HG03066 (cell line): ENCODE results near the gene RNF145.
"Not testable (repeated sequence)": the region's sequence is repeated elsewhere in the genome, so short reads cannot be mapped to it uniquely, and the experiment has no call there.

Experiments used
- ATAC-seq: cut with Tn5 transposase; IDR thresholded peaks from one replicate; pipeline ENCODE4 v1.9.1; 2021; ENCODE audit warnings: low read depth; ENCODE audit not compliant: unreplicated experiment

Gene RNF145

DNA sequence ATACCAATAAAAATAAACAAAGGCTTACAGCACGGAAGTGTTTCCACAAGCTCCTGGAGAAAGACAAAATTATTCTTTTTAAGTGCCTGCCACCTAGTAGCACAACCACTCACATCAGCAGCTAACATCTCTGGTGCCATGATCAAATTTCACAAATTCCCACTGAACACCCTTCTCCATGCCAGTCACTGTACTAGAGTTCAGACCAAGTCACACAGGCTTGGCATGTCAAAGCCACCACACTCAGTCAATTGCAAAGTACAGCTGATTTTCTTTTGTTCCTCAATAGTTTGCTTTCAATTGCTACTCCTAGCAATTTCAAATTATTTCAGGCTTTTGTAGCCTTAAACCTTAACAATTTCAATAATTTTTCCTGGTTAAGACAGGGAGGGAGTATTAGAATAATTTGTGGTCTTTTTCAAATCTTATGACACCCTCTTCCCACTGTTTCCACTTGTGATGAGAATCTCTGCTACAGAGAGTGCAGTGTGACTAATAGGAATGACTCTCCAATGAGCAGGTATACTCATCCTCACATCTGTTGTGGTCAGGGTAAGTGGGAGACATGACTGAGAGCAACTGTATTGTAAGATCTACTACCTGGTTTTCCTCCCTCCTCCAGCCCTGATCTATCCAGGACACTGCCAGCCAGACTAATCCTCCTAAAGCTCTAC, 46.2 kb downstream of the RNF145 start:
- no peak for ATAC-seq

DNA sequence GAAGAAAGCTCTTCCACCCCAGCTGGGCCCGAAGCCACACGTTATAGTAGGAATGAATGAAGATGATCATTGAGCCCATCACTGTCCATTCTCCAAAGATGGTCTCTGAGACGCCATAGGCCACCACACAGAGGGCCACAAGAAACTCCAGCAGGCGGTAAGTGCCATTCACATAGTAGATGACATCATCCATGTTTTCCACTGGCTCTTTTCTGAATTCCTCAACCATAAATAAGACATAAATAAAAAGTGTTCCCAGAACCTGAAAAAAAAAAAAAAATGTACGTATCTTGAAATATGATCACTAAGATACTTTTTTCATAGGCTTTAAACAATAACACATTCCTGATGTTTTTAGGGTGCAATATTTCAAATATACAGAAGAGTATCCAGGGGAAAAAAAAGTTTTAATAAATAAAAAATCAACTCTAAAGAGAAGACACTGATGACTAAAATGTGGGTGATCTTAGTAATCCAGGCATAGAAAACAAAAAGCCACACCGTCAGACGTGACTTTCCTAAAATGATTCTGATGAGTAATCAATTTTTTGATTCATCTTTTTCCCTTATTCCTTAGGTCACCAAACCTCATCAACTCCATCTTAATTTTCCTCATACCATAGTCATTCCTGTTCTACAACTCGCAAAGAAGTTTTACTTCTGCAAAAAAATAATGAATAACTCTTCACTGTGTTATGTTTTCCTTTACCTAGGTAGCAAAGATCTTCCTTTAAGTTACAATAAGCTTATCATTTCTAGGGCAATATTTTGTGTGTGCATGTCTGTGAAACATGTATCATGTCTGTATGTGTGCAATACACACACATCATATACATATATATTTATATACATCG, 47.8 kb downstream of the RNF145 start:
- ATAC-seq, result no peak

DNA sequence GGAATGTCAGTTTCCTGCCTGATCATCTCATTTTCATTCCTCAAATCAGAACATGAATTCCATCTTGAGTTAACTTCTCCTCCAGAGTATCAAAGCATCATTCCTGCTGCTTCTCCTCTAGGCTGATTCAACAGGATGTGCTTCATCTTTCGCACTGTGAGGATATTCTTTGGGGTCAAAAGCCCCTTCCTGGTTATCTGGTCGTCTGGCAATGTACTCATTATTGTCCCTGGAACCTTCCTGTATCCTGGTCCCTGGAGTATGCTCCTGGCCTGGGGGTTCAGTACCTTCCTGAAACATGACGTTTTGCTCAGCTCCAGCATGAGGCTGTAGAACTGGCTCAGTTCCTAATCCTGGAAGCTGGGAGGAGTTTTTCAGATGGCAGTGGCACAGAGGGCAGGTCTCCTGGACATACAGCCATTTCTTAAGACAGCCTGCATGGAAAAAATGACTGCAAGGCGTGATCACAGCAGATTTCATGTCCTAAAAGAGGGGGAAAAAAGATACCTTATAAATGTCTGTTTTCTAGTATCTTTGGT, 50.7 kb downstream of the RNF145 start:
- not testable (repeated sequence) for ATAC-seq

DNA sequence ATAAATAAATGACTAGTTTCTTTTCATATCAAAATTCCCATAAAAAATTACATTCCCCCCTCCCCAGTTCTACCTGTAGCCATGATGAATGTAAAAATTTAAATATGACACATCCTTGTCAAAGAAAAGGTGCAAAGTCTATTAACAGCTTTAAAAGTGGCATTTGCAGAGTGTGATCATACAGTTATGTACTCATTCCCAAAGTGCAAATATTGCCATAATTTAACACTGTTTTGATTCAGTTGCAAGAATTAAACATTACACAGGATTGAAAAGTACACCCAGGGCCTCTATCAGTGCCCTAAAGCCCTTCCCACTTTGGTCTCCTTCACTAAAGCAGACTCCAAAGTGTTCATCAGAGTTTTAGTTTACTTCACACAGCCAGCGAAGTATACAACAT, 51.8 kb downstream of the RNF145 start:
- no peak for ATAC-seq

DNA sequence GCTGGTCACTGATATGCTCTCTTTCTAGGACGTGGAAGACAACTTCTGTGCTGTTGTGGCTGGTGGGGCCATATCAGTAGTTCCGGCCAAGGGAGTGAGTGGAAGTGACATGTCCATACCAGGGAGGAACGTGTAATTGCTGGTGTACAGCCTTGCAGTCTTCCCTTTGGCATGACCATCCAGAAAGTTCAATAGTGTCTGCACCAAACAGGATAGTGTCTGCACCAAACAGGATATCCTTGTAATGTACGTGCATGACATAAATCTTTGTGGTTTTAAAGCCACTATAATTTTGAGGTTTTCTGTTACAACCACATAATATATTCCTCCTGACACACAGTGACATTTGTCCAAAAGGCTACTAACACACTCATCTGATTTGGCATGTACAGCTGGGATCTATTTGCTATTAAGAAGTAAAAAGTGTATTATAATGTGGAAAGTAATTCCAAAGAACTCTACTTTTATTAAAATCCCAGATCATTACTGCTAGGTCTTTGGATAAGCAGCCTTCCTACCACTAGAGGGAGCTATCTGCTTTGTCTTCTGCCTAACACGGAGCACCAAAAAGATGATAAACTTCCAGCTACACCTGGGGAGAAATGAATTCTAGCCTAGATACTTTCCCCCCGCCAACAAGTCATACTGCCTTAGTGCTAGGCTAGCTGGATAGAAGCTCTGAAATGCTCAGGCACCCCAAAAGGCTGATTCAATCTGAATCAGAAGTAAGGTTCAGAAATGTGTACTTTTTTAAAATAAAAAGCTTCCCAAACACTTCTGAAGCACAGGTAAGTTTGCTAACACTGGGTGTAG, 52.7 kb downstream of the RNF145 start:
- peak; percentile 64 for ATAC-seq

DNA sequence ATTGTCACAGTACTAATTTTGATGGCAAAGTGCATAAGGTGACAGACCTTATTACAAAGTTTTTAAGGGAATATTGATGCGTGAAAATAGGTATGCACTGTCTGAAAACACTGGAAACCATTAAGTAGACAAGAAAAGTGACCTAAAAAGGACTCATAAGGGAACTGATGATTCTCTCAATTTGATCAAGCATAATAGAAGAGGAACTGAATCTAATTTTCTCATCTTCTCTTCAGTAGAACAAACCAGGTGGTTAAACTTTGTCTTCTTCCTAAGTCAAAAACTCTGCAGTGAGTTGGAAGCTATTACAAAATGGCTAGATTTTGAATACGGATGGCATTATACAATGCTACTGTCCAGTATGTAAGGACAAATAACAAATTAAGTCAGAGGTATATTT, 53.4 kb downstream of the RNF145 start:
- ATAC-seq, result no peak

DNA sequence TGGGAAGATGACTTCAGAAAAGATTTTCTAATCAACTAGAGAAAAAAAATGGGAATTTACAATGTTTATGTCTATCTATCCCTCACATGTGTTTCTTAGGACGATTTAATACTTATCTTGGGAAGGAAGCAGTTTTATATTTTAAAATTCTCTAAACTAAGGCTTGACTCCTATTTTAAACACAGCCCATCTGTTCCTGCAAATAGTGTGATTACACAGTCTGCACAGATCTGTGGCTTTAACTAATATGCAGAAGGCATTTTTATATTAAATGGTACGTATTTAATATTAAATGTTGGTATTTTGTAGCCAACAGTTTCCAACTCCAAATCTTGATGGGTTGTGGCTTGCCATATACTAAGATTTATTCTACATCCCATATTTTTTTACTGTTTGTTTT, 56.5 kb downstream of the RNF145 start:
- ATAC-seq, result no peak

DNA sequence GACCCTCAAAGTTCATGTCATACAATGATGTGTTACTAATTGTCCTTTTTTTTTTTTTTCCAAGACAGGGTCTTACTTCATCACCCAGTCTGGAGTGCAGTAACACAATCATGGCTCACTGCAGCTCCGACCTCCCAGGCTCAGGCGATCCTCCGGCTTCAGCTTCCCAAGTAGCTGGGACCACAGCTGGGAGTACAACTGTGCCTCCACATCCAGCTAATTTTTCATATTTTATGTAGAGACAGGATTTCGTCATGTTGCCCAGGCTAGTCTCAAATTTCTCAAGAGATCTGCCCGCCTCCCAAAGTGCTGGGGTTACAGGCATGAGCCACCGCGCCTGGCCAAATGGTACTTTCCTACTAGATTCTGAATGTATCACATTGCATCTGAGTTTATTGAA, 60.3 kb downstream of the RNF145 start:
- ATAC-seq, result no peak

DNA sequence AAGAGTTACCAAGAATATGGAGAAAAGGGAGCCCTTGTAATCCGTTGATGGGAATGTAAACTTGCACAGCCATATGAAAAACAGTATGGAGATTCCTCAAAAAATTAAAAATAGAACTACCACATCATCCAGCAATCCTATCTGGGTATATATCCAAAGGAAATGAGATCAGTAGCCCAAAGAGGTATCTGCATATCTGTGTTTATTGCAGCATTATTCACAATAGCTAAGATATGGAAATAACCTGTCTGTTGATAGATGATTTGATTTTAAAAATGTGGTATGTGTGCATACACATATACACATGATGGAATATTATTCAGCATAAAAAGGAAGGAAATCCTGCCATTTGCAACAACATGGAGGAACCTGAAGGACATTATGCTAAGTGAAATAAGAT, 61.4 kb downstream of the RNF145 start:
- no peak for ATAC-seq

DNA sequence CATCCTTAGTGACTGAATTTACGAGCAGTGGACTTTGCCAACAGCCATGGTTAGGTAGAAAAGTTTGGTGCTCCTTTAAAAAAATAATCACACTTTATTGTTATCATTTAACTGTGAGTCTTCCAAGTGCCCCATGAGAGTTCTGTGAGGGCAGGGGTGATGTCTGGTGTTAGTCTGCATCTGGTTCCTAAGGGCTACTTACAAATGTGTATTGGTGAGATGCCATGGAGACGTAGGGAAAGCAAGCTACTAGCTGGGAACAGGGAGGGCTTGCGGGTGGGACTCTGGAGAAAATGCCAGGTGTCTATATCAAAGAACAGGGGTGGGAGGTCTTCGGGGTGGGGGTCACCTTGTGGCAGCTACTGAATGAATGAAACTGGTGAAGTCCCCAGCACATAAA, 62.5 kb downstream of the RNF145 start:
- ATAC-seq, result no peak

DNA sequence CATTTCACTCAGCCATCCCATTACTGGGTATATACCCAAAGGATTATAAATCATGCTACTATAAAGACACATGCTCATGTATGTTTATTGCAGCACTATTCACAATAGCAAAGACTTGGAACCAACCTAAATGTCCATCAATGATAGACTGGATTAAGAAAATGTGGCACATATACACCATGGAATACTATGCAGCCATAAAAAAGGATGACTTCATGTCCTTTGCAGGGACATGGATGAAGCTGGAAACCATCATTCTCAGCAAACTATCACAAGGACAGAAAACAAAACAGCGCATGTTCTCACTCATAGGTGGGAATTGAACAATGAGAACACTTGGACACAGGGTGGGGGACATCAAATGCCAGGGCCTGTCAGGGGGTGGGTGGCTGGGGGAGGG, 64.2 kb downstream of the RNF145 start:
- not testable (repeated sequence) for ATAC-seq

DNA sequence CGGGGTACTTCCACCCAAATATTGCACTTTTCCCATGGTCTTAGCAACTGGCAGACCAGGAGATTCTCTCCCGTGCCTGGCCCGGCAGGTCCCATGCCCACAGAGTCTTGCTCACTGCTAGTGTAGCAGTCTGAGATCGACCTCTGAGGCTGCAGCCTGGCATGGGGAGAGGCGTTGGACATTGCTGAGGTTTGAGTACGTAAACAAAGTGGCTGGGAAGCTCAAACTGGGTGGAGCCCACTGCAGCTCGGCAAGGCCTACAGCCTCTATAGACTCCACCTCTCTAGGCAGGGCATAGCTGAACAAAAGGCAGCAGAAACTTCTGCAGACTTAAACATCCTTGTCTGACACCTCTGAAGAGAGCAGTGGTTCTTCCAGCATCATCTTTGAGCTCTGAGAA, 69.6 kb downstream of the RNF145 start:
- ATAC-seq, result no peak

DNA sequence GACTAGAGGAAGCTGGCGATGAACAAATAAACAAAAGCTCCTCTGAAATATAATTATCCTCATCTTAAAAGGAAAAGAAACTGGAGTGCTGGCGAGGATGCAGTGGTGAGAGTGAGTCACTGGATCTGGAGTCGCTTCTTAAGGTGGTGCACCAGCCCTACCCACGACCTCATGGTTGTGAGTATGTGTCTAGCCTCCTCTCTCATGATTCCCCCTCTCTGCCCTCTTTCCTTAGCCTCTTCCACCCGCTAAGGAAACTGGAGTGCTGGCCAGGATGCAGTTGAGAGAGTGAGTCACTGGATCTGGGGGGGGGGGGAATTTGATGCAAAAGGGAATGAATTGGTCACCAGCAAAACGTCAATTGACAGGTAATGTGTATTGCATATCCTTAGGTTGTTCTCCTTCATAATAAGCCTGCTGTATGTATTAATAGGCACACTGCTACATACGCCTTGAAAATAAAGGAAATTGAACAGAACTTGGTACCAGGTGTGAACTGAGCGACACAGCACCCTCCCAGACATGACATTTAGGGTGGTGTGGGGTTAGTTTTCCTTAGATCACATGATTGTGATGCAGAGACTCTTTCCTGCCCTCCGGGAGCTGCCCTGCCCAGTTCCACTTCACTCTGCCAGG, 73.3 kb downstream of the RNF145 start:
- ATAC-seq, result no peak

DNA sequence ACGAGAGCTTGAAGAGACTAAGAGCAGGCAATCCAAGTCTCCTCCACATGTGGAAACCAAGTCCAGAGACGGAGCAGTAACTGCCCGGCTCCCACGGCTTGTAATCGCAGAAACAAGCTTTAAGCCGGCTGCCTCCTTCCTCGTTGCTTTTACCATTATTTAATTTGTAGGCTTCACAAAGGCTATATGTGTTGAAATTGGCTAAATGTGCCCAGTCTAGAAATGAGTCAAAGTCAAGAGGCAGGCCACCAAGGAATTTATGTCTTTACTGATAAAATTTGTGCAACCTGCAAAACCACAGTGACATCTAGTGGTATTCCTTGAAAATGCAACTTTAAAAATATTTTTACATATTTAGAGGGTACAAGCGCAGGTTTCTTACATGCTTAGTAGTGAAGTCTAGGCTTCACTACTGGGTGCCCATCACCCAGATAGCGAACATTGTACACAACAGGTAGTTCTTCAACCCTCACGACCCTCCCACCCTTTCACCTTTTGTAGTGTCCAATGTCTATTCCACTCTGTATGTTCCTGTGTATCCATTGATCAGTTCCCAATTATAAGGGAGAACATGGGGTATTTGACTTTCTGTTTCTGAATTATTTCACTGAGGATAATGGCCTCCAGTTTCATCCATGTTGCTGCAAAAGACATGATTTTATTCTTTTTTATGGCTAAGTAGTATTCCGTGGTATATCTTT, 76.2 kb downstream of the RNF145 start:
- ATAC-seq, result no peak

DNA sequence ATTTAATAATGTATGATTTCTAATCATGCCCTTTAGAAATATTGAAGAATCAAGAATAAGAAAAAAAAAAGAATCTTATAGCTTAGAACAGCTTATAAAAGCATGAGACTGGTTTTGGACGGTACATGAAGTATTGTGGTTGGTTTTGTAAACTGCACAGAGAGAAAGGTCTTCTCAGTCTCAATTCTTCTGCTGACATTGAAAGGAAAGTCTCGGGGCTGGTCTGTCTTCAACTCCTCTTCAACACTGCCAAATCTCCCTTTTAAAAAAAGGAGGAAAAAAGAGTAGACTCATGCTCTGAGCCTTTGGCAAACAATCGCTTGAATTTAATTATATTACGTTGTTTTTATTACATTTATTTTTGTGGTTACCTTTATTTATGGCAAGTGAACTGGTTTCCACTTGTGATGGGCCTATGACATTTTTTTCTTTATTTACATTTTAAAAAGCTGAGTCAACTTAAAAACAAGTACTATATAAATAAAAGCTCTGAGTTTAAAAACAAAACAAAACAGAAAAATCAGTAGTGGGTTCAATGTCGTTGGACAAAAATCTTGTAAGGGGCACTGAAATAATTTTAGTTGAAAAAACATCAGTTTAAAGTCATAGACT, 76.8 kb downstream of the RNF145 start:
- no peak for ATAC-seq

DNA sequence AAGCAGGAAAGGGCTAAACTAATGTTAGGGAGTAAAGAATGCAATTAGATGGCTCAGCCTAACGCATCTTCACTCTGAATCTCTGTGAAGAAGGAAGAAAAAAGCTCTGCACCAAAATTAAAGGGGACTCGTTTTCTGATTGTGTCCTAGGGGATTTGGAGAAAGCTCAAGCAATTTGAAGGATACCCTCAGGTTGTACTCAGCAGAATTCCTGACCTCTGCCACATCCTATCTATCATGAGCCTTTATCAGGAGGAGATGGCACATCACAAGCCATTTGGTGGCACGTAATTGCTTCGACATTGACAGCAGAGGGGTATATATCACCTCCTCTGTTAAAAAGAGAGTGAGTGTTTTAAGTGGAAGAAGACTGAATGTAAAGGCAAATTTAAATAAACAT, 77.4 kb downstream of the RNF145 start:
- ATAC-seq, result no peak

DNA sequence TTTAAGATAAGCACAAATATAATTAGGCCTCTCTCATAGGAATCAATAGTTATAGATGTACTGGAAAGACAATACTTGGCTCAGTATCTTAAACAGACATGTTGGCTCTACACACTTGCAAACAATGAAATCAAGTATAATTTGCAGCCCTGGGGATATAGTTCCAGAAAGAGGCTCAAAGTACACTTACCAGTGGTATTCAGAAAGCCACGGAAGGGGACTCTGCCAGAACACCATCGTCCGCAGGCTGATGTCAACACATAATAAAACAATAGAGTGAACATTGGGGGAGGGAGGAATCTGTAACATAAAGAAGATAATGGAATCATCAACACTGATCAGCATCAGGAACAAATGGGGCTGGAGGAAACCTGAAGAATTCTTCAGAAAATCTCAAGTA, 78.5 kb downstream of the RNF145 start:
- no peak for ATAC-seq

DNA sequence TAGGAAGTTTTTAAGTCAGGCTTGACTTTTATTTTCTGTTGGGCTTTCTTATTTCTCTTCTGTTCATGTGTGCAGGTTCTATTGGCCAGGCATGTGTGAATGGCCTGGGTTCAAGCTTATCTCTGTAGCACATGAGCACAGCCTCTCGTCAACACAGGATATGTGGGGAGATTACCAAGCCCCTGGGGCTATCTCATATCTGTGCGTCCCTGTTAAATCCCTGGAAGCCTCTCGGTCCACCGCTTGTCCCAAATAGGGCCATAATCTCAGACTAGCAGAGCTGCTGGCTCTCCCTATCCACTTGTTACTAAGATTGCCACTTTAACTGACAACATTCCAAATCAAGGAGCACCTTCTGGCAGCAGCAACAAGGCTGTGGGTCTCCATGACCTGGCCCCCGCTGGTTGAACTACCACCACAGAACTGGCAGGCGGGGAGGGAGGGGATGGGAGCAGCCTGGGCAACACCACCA, 81.2 kb downstream of the RNF145 start:
- no peak for ATAC-seq

DNA sequence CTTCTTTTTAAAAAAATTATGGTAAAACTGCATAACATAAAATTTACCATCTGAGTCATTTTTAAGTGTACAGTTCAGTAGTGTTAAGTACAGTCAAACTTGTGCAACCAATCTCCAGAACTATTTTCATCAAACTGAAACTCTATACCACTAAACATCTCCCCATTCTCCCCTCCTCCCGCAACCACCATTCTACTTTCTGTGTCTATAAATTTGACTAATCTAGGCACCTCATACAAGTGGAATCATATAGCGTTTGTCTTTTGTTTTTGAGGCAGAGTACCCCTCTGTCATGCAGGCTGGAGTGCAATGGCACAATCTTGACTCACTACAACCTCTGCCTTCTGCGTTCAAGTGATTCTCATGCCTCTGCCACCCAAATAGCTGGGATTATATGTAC, 85.7 kb downstream of the RNF145 start:
- no peak for ATAC-seq
